ACC112 (cell line): Measurements from ENCODE around the gene DDA1.

Source experiments
- H2AFZ ChIP-seq: fragments of 200-600 bp; sonication (generic); one replicate; pipeline ENCODE4 v1.6.0; 2017; ENCODE audit warnings: antibody characterized with exemption, low read length; ENCODE audit not compliant: unreplicated experiment
- H3K27ac ChIP-seq: fragments of 200-600 bp; sonication (generic); 2 replicates; pipeline ENCODE4 v1.5.1; 2014; ENCODE audit warnings: low read depth, mild to moderate bottlenecking, antibody characterized with exemption, low read length, moderate library complexity
- H3K27me3 ChIP-seq: fragments of 200-600 bp; sonication (generic); 2 replicates; pipeline ENCODE4 v1.6.1; 2014; ENCODE audit warnings: mild to moderate bottlenecking, antibody characterized with exemption, low read length, moderate library complexity, mixed read lengths; ENCODE audit not compliant: insufficient read depth
- H3K36me3 ChIP-seq: fragments of 200-600 bp; sonication (generic); 2 replicates; pipeline ENCODE4 v1.6.1; 2016; ENCODE audit warnings: mild to moderate bottlenecking, antibody characterized with exemption, low read length, moderate library complexity, mixed read lengths; ENCODE audit not compliant: insufficient read depth
- H3K4me1 ChIP-seq: fragments of 200-600 bp; sonication (generic); one replicate; pipeline ENCODE4 v1.6.1; 2016; ENCODE audit warnings: low read length, mixed read lengths; ENCODE audit not compliant: insufficient read depth, unreplicated experiment, control insufficient read depth
- H3K4me3 ChIP-seq: fragments of 200-600 bp; sonication (generic); 2 replicates; pipeline ENCODE4 v1.5.1; 2014; ENCODE audit warnings: mild to moderate bottlenecking, low read depth, low read length
- H3K79me2 ChIP-seq: fragments of 200-600 bp; sonication (generic); one replicate; pipeline ENCODE4 v1.6.0; 2016; ENCODE audit warnings: low read length; ENCODE audit not compliant: control insufficient read depth, unreplicated experiment, insufficient read depth

DDA1 gene

DNA sequence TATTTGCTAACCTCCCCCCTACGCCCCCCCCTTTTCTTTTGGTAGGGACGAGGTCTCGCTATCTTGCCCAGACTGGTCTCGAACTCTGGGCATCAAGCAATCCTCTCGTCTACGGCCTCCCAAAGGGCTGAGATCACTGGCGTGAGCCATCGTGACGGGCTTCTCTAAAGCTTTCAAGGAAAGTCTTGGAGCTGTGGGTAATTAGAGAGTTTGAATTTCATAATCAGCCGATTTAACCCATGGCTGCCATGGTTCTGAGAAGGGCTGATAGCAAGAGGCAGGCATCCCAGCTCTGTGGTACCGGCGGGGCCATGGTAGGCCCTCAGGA lies 5.5 kb upstream of the DDA1 start:
- peaks cover 2% of the 10 kb centered on the region for H3K79me2 ChIP-seq
- H3K27me3 ChIP-seq: no peaks in the 10 kb centered on the region
- H3K27ac ChIP-seq: no peak overlapping the region
- peak overlapping the region; percentile 42 for H2AFZ ChIP-seq
- peaks cover 20% of the 10 kb centered on the region for H3K4me1 ChIP-seq
- no peaks in the 10 kb centered on the region for H3K36me3 ChIP-seq
- H3K4me3 ChIP-seq: no peak overlapping the region

DNA sequence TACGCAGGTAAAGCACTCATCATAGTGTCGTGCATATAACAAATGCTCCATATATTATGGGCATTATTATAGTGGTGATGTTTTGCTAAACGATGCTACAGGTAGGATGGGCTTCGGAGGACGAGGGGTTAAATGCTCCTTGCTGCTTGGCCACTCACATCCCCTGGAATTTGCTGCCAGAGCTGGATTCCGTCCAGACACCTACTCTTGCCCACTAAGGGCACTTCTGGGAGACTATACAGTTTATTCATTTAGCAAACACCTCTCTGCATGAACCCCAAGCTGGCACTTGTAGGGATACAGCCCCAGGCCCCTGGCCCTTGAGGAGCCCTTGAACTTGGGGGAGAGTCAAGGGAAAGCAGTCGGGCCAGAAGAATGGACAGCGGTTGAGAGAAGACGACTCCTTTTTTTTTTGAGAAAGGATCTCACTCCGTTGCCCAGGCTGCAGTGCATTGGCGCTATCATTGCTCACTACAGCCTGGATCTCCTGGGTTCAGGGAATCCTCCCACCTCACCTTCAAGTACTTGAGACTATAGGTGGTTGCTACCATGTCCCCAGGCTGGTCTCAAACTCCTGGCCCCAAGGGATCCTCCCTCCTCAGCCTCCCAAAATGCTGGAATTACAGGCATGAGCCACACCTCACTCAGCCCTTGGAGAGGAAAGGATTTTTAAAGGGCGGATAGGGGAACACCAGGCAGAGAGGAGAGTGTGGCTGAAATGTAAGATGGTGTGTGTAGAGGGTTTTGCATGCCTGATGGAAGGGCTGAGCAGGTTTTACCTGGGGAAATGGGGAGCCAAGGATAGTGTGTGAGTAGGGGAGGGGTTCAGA lies 4.8 kb upstream of the DDA1 start:
- Histone ChIP-seq H3K27me3 (no peaks in the 10 kb centered on the region), H3K4me1 (peaks cover 20% of the 10 kb centered on the region), H3K4me3 (no peak overlapping the region), H3K79me2 (peaks cover 3% of the 10 kb centered on the region), H3K36me3 (no peaks in the 10 kb centered on the region), H2AFZ (no peak overlapping the region), H3K27ac (no peak overlapping the region)

DNA sequence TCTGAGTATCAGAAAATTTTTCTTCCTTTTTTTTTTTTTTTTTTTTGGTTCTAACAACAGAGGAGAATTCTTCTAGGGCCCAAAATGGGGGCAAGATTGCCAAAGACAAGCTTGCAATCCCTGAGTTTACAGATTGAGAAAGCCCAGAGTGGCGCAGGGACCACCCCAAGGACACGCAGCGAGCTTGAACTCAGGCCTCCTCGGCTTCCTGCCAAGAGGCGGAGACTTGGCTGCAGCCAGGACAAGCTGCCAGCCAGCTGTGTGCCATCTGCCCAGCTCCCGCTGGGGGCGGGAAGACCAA lies 4.2 kb upstream of the DDA1 start:
- Histone ChIP-seq H3K4me3 (peak overlapping the region; percentile 99; the same call in 1 of the 2 replicates), H3K79me2 (peaks cover 9% of the 10 kb centered on the region), H3K27ac (no peak overlapping the region), H3K4me1 (peaks cover 21% of the 10 kb centered on the region), H3K27me3 (no peaks in the 10 kb centered on the region), H2AFZ (no peak overlapping the region), H3K36me3 (no peaks in the 10 kb centered on the region)

DNA sequence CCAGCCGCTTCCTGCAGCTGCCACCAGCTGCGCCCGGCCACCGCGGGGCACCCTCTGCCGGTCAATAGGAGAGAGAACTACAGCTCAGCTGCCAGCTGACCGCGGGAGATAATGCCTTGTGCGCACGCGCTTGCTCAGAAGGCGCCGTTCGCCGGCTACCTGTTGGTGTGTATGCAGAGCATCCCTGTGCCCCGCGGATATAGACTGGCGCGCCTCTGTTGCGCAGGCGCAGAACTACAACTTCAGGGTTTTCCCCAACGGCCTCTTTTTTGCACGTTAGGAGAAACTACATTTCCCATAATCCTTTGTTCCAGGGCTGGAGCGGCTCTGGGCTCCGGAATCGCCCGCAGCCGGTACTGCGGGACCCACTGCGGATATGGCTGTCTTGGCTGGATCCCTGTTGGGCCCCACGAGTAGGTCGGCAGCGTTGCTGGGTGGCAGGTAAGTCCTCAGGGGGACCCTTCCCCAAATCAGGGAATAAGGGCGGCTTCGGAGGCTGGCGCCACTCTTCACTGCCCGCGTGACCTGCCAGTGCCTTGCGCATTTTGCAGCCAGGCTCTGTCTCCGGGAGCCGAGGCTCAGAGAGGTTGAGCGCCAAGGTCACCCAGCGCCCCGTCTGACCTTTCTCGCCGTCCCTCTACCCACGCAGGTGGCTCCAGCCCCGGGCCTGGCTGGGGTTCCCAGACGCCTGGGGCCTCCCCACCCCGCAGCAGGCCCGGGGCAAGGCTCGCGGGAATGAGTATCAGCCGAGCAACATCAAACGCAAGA lies 3.7 kb upstream of the DDA1 start, which contains the start of gene MRPL34:
TSS of gene MRPL34 (plus strand) at position 356 of the 768 bp plus-strand sequence. CDS start at position 377, 21 bp downstream.
- peaks cover 26% of the 10 kb centered on the region for H3K4me1 ChIP-seq
- H3K36me3 ChIP-seq: no peaks in the 10 kb centered on the region
- no peaks in the 10 kb centered on the region for H3K27me3 ChIP-seq
- peak within 1 kb of the TSS; percentile 99 for H3K4me3 ChIP-seq
- peaks cover 14% of the 10 kb centered on the region for H3K79me2 ChIP-seq
- peak within 1 kb of the TSS; percentile 95 for H2AFZ ChIP-seq
- H3K27ac ChIP-seq: peak within 1 kb of the TSS; percentile 72; the same call in 1 of the 2 replicates

DNA sequence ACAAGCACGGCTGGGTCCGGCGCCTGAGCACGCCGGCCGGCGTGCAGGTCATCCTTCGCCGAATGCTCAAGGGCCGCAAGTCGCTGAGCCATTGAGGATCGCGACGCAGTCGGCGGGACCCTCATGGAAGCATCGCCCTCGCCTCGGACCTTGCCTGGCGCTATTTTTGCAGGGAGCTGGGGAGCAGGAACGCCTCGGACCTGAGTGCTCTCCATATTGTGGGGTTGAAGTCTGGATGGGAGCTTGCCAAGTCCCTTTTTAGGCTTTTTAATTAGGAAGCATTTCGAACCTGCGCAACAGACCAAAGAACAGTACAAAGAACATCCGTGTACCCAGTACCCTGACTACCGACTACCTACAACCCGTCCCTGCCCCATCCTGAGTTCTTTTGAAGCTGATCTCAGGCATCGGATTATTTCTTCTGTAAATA lies 3.1 kb upstream of the DDA1 start:
- Histone ChIP-seq H3K27me3 (no peaks in the 10 kb centered on the region), H3K4me3 (peak overlapping the region; percentile 99), H3K79me2 (peaks cover 20% of the 10 kb centered on the region), H3K4me1 (peaks cover 29% of the 10 kb centered on the region), H3K27ac (peak overlapping the region; percentile 72; the same call in 1 of the 2 replicates), H3K36me3 (no peaks in the 10 kb centered on the region), H2AFZ (peak overlapping the region; percentile 95)

DNA sequence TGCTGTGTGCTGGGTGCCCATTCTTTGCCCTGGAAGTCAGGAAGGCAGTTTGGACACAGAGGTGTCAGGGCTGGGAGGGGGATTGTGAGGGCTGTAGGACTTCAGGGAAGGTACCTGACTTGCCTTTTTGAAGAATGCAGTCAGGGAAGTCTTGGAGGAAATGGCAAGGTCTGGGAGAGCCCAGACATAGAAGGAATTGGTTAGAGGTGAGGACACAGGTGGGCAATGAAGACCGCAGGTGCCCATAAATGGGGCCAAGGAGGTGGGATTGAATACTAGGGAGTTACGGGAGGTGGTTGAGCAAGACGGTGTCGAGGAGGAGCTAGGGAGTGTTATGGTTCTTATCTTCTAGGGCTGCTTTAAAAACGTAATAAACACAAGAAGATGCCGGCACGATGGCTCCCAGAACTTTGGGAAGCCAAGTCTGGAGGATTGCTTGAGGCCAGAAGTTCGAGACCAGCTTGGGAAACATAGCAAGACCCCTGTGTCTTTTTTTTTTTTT lies 1.4 kb upstream of the DDA1 start:
- H3K27me3 ChIP-seq: no peaks in the 10 kb centered on the region
- H3K79me2 ChIP-seq: peaks cover 34% of the 10 kb centered on the region
- no peak overlapping the region for H3K27ac ChIP-seq
- peaks cover 39% of the 10 kb centered on the region for H3K4me1 ChIP-seq
- H3K4me3 ChIP-seq: no peak overlapping the region
- no peak overlapping the region for H2AFZ ChIP-seq
- no peaks in the 10 kb centered on the region for H3K36me3 ChIP-seq

DNA sequence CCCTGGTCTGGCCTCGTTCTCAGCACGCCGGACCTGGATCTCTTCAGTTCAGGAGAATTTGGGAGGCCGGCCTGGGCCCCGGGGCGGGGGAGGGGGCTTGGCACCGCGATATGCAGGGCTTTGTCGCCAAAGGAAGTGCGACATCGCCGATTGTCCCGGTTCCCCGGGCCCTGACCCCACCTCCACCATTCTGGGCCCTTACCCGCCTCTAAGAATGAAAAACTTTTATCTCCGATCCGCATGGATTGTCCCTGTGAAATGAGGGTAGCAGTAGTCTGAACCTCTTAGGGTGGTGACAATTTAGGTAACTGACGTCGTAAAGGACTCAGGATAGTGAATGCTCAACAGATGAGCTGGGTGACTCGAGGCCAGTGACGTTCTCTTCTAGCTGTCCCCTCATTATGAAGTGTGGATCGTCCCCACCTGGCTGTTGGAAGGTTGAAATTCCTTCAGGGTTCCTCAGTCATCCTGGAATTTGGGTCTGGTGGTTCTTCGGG lies 650 bp downstream of the DDA1 start:
- H3K27ac ChIP-seq: peak overlapping the region; percentile 52
- peak overlapping the region; percentile 88 for H3K4me3 ChIP-seq
- peaks cover 28% of the 10 kb centered on the region for H3K4me1 ChIP-seq
- H3K79me2 ChIP-seq: peaks cover 37% of the 10 kb centered on the region
- no peaks in the 10 kb centered on the region for H3K27me3 ChIP-seq
- no peaks in the 10 kb centered on the region for H3K36me3 ChIP-seq
- H2AFZ ChIP-seq: no peak overlapping the region

DNA sequence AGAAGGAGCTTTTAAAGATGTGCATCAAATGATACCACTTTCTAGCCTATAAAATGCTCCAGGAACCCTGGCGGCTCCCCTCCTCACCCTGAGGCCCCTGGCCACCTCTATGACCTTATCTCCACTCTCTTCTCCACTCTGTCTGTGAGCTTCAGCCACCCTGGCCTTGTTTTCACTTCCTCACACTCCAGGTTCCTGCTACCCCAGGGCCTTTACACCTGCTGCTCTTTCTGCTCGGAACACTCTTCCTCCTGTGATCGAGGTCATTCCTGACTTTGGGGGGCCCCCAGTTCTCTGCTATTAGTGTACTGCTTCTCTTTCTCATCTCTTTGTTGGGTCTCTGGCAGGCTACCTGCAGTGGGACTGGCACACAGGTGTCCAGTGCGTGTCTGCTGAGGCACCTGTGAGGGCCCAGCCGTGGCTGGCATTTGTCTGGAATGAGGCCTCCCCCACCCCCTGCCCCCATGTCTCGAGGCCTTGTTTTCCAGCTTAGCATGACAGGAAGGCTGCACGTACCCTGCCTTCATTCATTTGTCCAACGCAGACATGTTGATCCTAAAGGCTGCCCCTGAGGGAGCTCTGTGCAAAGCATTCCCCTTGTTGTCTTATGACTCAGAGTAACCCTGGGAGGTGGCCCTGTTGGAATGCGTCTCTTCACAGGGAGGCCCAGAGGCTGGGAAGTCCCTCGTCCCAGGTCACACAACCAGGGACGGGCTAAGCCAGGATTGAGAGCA lies 2.3 kb downstream of the DDA1 start:
- H3K36me3 ChIP-seq: no peaks in the 10 kb centered on the region
- H3K27ac ChIP-seq: peak overlapping the region; percentile 70
- peaks cover 26% of the 10 kb centered on the region for H3K4me1 ChIP-seq
- no peak overlapping the region for H2AFZ ChIP-seq
- no peaks in the 10 kb centered on the region for H3K27me3 ChIP-seq
- H3K79me2 ChIP-seq: peaks cover 37% of the 10 kb centered on the region
- peak overlapping the region; percentile 22; the same call in 1 of the 2 replicates for H3K4me3 ChIP-seq

DNA sequence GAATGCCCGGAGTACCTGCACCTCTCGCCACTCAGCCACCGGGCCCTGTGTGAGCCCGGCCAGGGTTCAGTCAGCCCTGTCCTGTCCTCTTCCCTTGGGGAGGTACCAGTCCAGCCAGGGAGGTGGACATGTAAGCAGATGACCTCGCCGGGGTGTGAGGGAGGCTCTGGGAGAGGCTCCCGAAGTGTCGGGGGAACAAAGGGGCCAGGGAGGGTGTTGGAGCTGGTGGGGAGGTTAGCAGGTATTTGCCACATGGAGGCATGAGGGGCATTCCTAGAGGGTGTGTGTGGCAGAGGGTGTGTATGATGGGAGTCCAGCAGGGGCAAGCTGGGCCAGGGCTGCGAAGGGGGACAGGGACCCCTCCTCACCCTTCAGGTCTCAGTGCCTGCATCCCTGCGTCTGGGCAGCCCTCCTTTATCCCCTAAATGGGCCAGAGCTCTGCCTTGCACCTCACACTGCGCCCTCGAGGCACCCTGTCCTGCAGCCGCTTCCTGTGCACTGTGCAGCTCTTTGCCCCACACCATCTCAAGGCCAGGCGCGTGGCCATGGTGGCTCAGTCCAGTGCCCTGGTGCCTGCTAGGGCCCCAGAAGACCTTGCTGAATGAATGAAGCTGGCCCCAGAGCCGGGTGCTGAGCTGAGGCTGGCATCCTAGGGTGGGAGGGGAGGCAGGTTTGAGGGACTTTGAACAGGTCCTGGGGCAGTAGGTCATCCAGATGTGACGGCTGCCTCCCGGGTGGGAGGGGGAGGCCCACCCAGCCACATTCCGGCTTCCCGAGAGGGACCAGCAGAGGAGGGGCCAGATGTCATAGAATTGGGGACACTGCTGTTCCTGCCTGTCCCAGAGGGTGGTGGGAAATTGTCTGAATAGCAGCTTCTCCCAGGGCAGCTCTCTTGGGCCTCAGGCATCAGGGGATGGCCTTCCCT lies 3.1 kb downstream of the DDA1 start:
- Histone ChIP-seq H3K79me2 (peaks cover 37% of the 10 kb centered on the region), H3K4me3 (peak overlapping the region; percentile 22; the same call in 1 of the 2 replicates), H3K36me3 (no peaks in the 10 kb centered on the region), H3K27me3 (no peaks in the 10 kb centered on the region), H3K27ac (peak overlapping the region; percentile 70), H3K4me1 (peaks cover 23% of the 10 kb centered on the region), H2AFZ (no peak overlapping the region)
